PFSK-1 (cell line): Measurements from ENCODE around the gene RNF224.

Experiments used
- FOXP2 ChIP-seq: optimal IDR thresholded peaks from 2 replicates; pipeline ENCODE3; 2011; ENCODE audit warnings: borderline replicate concordance, control low read depth, inconsistent platforms; ENCODE audit not compliant: insufficient read depth; ENCODE audit errors: extremely low read length, extremely low read depth
- POLR2AphosphoS5 ChIP-seq: IDR thresholded peaks from 2 replicates; pipeline ENCODE4 v1.6.1; 2012; ENCODE audit warnings: low read depth, mild to moderate bottlenecking, control low read depth, low read length, moderate library complexity
- SIN3A ChIP-seq: IDR thresholded peaks from 2 replicates; pipeline ENCODE4 v1.6.1; 2012; ENCODE audit warnings: mild to moderate bottlenecking, low read length, moderate library complexity, borderline replicate concordance; ENCODE audit not compliant: insufficient read depth
- TAF1 ChIP-seq: IDR thresholded peaks from 2 replicates; pipeline ENCODE4 v1.6.1; 2012; ENCODE audit warnings: low read length, control low read depth, borderline replicate concordance; ENCODE audit not compliant: insufficient read depth
- TF ChIP-seq, protein P1 (sequence below), 2 experiments: IDR thresholded peaks; 2 replicates each; pipeline versions ENCODE4 v1.6.1 to v1.8.0; 2011 to 2012; ENCODE audit warnings: low read depth in 2 of 2, low read length in 2 of 2, control low read depth in 1 of 2, inconsistent platforms in 1 of 2, mild to moderate bottlenecking in 1 of 2, moderate library complexity in 1 of 2; ENCODE audit not compliant: insufficient read depth in 1 of 2

Gene RNF224

DNA sequence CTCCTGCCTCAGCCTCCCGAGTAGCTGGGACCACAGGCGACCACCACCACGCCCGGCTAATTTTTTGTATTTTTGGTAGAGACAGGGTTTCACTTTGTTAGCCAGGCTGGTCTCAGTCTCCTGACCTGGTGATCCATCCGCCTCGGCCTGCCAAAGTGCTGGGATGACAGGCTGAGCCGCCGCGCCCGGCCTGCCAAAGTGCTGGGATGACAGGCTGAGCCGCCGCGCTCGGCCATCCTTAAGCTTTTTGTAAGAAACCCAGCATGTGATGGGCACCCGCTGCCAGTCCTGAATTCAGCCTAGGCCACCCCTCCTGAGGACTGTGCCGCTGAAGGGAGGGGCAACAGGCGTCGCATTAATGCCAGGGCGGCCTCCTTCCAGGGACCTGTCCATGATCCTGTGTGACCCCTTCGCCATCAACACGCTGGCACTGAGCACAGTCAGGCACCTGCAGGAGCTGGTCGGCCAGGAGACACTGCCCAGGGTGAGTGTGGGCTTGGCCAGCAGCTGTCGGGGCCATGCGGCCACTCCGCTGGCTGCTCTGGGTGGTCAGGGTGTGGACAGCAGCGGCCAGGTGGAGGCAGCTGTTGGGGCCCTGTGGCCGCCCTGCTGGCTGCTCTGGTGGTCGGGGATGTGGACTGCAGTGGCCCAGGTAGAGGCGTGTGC lies 38.3 kb downstream of the RNF224 start:
- no peak for TF ChIP-seq TAF1
- no peak for TF ChIP-seq FOXP2
- no peak for TF ChIP-seq POLR2AphosphoS5
- TF ChIP-seq, protein P1, sequence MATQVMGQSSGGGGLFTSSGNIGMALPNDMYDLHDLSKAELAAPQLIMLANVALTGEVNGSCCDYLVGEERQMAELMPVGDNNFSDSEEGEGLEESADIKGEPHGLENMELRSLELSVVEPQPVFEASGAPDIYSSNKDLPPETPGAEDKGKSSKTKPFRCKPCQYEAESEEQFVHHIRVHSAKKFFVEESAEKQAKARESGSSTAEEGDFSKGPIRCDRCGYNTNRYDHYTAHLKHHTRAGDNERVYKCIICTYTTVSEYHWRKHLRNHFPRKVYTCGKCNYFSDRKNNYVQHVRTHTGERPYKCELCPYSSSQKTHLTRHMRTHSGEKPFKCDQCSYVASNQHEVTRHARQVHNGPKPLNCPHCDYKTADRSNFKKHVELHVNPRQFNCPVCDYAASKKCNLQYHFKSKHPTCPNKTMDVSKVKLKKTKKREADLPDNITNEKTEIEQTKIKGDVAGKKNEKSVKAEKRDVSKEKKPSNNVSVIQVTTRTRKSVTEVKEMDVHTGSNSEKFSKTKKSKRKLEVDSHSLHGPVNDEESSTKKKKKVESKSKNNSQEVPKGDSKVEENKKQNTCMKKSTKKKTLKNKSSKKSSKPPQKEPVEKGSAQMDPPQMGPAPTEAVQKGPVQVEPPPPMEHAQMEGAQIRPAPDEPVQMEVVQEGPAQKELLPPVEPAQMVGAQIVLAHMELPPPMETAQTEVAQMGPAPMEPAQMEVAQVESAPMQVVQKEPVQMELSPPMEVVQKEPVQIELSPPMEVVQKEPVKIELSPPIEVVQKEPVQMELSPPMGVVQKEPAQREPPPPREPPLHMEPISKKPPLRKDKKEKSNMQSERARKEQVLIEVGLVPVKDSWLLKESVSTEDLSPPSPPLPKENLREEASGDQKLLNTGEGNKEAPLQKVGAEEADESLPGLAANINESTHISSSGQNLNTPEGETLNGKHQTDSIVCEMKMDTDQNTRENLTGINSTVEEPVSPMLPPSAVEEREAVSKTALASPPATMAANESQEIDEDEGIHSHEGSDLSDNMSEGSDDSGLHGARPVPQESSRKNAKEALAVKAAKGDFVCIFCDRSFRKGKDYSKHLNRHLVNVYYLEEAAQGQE (IDR thresholded peaks at IDR 0.05; ENCODE audit: insufficient read depth in 1 of 2, low read depth in 2 of 2, low read length in 2 of 2), result no peak
- no peak for TF ChIP-seq SIN3A

DNA sequence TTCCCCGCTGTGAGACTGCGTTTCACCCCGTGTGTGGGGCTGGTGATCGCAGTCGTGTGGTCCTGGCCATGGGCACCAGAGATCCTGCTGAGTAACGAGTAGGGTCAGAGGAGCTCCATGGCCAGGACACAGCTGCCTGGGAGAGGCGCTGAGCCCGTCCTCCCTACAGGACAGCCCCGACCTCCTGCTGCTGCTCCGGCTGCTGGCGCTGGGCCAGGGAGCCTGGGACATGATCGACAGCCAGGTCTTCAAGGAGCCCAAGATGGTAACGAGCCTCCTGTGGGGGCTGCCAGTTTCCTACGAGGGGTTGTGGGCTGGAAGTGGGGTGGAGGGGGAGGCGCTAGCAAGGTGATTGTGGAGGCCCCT lies 38.8 kb downstream of the RNF224 start:
- TF ChIP-seq SIN3A (no peak), POLR2AphosphoS5 (no peak), TAF1 (no peak), FOXP2 (no peak)
- TF ChIP-seq, protein P1 (IDR thresholded peaks at IDR 0.05; ENCODE audit: insufficient read depth in 1 of 2, low read depth in 2 of 2, low read length in 2 of 2), result no peak

DNA sequence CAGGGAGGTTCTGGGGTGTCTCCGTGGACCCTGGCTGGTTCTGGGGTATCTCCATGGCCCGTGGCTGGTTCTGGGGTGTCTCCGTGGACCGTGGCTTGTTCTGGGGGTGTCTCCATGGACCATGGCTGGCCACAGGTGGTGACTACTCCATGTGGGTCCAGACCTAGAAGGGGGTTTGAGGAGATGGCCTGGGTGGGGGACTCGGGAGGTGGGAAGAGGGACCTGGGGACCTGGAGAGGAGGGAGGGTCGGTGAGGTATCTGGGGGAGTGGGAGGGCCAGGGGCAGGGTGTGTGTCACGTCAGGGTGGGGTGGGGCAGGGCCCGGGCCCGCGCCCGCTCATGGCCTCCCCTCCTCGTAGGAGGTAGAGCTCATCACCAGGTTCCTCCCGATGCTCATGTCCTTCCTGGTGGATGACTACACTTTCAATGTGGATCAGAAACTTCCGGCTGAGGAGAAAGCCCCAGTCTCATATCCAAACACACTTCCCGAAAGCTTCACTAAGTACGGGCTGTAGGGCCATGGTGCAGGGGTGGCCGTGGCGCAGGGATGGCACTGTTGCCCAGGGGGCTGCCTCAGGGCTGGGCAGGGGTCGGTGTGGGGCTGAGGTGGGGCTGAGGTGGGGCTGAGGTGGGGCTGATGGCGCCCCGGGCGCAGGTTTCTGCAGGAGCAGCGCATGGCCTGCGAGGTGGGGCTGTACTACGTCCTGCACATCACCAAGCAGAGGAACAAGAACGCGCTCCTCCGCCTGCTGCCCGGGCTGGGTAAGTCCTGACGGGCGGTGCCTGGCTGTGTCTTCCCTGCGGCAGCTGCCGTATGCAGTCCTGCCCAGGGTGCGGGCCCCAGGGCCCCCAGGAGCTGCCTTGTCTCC lies 39.5 kb downstream of the RNF224 start:
- TF ChIP-seq SIN3A, result no peak
- no peak for TF ChIP-seq POLR2AphosphoS5
- no peak for TF ChIP-seq TAF1
- no peak for TF ChIP-seq FOXP2
- TF ChIP-seq, protein P1 (IDR thresholded peaks at IDR 0.05; ENCODE audit: insufficient read depth in 1 of 2, low read depth in 2 of 2, low read length in 2 of 2), result no peak

DNA sequence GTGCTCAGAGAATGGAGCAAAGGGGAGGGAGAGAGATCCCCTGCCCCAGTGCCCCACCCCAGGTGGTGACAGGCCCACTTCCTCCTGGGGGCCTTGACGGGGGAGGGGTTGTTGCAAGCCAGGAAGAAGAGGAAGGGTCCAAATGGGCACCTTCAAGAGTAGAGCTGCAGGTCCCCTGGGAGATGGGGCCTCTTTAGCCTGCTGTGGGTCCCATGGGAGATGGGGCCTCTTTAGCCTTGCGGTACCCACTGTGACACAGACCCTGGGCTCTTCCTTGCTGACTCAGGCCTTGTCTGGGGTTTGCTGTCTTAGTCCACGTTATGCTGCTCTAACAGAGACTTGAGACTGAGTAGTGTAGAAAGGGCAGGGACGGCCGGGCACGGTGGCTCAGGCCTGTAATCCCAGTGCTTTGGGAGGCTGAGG lies 40.6 kb downstream of the RNF224 start:
- TF ChIP-seq FOXP2 (no peak), SIN3A (no peak), POLR2AphosphoS5 (no peak), TAF1 (no peak)
- TF ChIP-seq, protein P1 (IDR thresholded peaks at IDR 0.05; ENCODE audit: insufficient read depth in 1 of 2, low read depth in 2 of 2, low read length in 2 of 2), result no peak
